Right renal cortex interstitium (tissue), 3 donors: ENCODE results near the gene PLXNA3. TPM values are rescaled to one million over a fixed set of nuclear protein-coding genes. Genes with fewer than 3 reads are reported as not detected.
A peak's percentile ranks its signal among the peaks of the same experiment; 100 is the strongest.

Source experiments
- DNase-seq, 3 donors: peaks; one replicate each; pipeline ENCODE4 v3.0.0-alpha.2; 2013; ENCODE audit warnings: low read depth in 3 of 3, low spot score in 2 of 3
- polyA plus RNA-seq, 3 donors: library from polyadenylated mRNA; unstranded; fragments of 120-200 nt; gene quantifications; one replicate each; pipeline ENCODE4 v1.2.1, GENCODE V29; 2013; ENCODE audit not compliant: insufficient read length in 3 of 3

Gene PLXNA3
- polyA plus RNA-seq, 3 donors = 33.5 to 40.7 (median 38.1) TPM

- DNase-seq = no peak
Measured at GRCh38 chrX:154476821-154477220, 18.7 kb downstream of the PLXNA3 start.

- DNase-seq = no peak
Measured at GRCh38 chrX:154477891-154478477, 19.9 kb downstream of the PLXNA3 start.

DNA sequence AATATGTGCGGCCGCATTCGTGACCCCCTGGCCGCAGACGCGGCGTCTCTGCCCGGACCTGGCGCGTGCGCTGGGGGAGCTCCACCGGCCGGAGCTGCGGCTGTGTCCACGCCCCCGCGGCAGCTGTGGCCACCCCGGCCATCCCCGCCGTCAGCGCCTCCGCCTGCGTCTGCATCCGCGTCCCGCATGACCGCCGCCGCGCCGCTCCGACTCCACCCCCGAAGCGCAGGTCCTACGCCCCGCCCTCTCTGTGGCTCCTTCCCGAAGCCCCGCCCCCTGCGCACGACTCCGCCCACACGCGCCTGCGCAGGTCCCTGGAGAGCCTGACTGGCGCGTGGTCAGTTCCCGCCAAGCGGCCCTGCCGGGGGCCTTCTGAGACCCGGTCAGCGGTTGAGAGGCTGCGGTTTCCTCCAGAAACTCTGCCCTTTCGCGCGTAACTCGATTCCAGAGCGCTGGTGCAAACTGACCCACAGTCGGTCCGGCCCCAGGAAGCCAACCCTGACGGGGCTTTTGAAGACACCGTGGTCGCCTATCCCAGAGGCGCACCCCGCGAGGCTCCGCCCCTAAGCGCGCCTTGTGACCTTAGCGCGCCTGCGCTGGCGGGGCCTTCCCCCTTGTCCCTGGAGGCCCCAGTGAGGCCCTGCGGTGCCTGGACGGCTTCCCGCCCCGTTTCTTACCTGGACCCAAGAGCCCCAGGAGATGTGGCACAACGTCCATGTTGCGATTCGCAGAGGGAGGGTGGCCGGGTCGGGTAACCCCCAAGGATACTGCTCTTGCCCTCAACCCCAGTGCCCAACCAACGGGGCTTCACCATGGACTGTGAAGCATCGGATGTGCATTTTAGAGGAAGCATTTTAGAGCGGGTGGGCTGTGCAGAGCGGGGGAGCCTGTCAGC lies 20.9 kb downstream of the PLXNA3 start, which contains the start of gene LAGE3:
Gene LAGE3 (minus strand): TSS at position 554 of the 895 bp plus-strand sequence. CDS start 366 bp downstream, at position 188.
- peak; percentile 43 to 68 (median 62) for DNase-seq

GRCh38 chrX:154481195-154481594 lies 23.1 kb downstream of the PLXNA3 start:
- no peak for DNase-seq

DNA sequence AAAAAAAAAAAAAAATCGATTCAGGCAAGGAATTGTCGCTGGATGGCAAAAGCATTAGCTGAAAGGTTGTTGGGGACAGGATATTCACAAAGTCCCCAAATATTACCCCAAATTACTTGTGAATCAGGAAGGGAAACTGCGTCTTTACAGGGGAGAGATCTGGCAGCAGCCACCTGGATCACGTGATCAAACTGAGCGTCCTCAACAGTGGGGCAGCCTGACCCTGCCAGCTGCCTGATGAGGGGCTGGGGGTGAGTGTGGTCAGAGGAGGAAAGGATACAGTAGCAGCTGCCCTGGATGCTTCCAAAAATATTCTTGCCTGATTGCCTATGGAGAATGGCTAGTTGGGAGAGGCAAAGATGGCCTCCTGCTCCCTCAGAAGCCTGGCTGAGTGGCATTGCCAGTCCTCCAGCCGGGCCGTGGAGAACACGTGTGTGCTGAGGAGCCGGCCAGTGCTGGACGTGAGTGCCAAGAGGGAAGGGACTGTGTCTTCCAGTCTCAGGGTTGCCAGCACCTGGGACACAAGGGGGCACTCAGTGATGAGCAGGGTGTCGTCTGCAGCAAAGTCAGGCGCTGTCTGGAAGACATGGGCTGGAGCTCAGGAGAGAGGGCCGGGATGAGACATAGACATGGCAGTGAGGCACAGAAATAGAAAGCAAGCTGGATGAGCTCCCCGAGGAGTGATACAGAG lies 24.0 kb downstream of the PLXNA3 start:
- DNase-seq = no peak

- DNase-seq = no peak
Measured at GRCh38 chrX:154482786-154483185, 24.7 kb downstream of the PLXNA3 start.

- DNase-seq = no peak
Measured at GRCh38 chrX:154483325-154483724, 25.2 kb downstream of the PLXNA3 start.

GRCh38 chrX:154484255-154485149 lies 26.4 kb downstream of the PLXNA3 start:
- DNase-seq = no peak

GRCh38 chrX:154485150-154486051 lies 27.3 kb downstream of the PLXNA3 start:
- DNase-seq = no peak

- no peak for DNase-seq
Measured at GRCh38 chrX:154486052-154486395, 27.9 kb downstream of the PLXNA3 start.

- peak in 2 of 3 donors; percentile 34 to 44 for DNase-seq
Measured at GRCh38 chrX:154486396-154487207, 28.5 kb downstream of the PLXNA3 start, which contains the start of gene UBL4A. TSS of gene UBL4A (minus strand) at chrX:154486615. CDS start at chrX:154486584, 31 bp downstream.

- no peak for DNase-seq
Measured at GRCh38 chrX:154487518-154488290, 29.6 kb downstream of the PLXNA3 start.

DNA sequence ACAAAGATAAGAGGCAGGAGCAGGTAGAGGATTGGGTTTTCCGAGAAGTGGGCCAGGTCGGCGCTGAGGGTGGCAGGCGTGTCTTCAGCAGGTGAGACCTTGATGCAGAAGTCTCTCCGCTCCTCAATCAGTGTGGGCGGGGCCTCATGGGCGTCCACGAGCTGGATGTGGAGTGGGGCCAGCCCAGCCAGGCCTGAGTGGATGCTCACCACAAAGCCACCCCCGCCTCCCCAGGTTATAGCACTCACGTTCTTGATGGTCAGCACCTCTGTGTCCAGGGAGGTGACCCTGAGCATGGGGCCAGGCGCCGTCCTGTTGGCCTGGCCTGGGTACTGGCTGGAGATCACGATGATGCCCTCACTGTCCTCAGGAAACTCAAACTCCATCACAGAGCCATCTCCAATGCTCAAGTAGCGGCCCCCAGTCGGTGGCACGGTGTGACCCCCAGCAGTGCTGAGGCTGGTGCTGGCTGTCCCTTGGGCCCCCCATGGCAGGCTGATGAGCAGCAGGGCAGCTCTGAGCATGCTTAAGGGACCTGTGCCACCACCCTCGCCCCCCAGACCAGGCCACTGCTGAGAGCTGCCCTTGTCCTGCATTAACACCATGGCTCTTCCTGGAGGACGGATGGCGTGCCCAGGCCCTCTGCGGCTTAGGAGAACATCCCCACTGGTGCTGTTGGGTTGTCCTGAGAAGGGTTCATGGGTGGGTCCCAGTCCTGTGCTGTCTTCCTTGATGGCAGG lies 30.4 kb downstream of the PLXNA3 start:
- no peak for DNase-seq

DNA sequence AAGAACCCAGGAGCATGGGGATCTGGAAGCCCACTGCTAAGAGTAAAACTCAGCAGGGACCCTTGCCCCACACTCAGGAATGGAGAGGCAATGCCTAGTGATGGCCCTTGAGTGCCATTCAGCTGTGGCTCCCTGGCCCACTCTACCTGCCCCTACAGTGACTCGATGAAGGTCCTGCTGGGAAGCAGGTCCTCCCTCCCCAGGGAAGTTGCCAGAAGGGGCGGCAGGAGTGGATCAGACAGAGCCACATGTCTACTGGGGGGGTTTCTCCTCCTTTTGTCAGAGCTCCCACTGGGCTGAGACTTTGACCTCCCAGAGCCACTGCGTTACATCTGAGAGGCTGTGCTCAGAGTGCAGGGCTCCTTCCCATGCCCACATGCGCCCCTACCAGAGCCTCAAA lies 31.1 kb downstream of the PLXNA3 start:
- DNase-seq = no peak

DNA sequence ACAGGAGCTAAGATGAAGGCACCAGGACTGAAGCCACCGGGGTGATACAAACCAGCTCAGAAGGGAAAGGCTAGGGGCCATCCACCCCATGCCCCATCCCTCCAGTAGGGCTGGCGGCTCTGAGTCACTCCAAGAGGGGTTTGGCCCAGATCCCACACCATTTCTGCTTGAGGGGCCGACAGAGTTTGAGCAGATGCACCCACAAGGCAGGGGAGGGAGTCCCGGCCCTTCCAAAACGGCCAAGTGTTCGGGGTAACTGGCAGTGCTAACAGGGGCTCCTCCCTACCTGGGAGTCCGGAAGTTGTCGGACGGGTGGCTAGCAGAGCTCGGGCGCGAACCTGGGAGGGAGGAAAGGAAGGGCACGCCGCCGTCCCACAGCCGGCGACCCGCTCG lies 31.9 kb downstream of the PLXNA3 start:
- DNase-seq = no peak

GRCh38 chrX:154490414-154491083 lies 32.5 kb downstream of the PLXNA3 start, which contains the start of gene SLC10A3:
TSS of gene SLC10A3 (minus strand) at chrX:154490629. CDS start at chrX:154488940, 1,689 bp downstream.
- DNase-seq = peak in 2 of 3 donors; percentile 78 to 79
